ENCODE results near the gene F2R.

The F2R gene

DNA sequence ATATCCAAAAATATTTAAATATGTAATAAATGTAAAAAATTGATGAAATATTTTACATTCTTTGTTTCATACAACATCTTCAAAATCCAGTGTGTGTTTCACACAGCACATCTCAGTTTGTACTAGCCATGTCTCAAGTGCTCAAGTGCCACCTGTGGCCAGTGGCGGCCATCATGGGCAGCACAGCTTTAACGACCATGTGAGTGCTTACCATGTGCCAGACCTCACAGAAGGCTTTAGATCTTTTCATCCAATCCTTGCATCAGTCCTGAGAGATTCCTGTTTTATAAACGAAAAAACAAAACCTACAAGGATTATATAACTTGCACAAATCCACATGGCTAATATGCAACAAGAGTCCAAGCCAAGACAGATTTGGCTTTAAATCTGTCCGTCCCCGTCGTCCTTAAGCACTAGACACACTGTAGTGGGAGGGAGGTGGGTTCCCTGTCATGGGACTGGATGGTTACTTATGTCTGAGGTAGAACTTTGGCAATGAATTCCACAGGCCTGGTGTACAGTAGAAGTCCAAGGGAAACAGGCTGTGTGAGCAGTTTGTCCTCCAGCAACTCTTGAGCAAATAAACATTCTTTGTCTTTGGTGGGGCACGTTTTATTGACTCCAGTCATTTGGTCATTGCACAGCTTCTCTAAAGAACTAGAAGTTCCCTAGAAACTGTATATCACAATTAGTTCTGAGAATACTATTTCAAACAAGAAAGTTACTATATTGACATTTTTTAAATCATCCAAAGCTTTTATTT lies 25.0 kb upstream of the F2R start:
- no peak for DNase-seq

DNA sequence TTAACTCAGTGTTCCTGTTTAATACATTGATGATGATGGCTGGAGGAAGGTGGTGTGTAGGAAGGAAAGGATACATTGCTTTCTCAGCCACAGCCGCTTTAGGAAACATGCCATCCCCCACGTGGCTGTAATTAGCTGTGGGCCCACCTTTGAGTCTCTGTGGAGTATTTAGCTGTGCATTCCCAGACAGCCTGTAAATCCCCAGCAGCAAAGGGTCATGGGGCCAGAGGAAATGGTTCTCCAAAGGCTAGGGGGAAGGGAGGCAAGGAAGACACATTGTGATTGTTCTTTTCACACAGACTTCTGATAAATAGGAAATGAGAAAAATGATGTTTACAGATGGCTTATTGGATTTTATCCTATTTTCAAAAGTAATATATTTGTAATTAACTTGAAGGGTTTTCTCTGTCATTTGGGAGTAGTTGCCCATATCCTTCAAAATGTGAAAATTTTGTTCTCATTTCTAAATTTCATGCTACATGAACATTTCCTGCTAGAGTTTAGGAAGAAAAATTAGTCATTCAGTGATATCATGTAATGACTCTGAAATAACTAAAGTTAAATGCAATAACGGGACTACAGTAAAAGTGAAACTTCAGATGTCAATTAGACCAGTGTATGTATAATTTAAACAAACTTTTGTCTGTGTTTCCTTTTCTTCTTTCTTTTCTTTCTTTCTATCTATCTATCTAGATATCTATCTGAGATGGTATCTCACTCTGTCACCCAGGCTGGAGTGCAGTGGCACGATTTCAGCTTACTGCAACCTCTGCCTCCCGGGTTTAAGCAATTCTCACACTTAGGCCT lies 24.3 kb upstream of the F2R start:
- no peak for DNase-seq

DNA sequence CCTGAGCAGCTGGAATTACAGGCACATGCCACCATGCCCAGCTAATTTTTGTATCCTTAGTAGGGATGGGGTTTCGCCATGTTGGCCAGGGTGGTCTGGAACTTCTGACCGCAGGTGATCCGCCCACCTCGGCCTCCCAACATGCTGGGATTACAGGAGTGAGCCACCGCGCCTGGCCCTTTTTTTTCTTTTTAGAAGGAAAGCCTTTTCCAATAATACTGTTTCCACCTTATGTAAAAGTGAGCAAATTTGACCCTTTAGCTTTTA lies 23.7 kb upstream of the F2R start:
- DNase-seq = no peak

DNA sequence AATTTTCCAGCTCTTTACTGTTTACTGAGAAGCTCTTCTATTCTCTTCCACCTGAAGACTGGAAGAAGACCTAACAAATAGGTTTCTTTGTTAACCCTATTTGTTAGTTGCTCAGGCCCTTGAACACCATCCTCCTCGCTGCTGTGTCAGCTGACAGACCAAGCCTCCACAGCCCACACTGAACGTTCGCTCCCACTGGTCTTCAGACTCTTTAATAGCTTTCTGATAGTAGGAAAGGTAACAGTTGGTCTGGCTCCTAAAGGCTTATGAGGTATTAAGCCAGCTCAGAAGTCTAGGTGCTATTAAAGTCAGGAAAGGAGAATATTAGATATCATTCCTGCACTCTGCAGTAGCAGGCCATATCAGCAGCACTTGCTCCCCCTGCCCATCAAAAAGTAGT lies 23.3 kb upstream of the F2R start:
- DNase-seq = no peak

DNA sequence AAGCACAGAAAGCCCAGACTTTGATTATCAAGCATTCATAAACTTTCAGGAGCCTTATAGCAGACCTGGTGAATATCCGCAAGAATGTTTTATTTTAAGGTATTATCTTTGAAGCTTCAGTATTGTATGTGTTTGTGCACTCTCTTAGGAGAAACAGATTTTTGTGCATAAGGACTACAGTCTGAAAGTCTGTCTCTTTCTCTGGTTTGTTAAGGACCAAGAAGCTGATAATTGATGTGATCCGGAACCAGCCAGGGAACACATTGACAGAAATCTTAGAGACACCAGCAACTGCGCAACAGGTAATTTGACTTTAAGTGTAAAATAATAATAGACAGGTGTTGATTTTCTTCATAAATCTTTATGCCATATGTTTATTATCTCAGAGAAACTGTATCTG lies 22.8 kb upstream of the F2R start:
- DNase-seq = no peak

DNA sequence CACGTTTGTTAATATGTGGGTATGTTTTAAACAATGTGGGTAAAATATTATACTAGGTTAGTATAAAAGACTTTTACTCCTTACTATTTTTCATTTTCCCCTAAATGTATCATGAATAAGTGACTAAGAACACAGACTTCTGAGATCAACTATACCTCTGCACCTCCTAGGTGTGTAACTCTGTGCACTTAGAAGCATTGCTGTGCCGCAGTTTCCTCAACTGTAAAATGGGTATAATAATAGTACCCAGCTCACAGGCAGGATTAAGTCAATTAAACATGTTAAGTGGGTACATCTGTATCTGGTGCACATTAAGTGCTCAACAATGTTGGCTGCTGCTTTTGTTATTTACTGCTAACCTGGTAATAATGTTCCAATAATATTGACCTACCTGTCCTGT lies 21.6 kb upstream of the F2R start:
- no peak for DNase-seq

DNA sequence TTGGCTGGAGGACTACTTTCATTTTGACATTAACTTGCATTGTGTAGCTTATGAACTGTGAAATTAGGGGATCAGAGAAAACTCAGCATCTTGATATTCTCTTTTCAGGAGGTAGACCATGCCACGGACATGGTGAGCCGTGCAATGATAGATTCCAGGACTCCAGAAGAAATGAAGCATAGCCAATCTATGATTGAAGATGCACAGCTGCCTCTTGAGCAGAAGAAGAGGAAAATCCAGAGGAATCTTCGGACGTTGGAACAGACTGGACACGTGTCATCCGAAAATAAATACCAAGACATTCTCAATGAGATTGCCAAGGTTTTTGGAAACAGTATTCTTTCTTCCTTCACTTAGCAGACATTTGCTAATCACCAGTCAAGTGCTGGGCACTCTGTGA lies 20.6 kb upstream of the F2R start:
- DNase-seq = no peak

DNA sequence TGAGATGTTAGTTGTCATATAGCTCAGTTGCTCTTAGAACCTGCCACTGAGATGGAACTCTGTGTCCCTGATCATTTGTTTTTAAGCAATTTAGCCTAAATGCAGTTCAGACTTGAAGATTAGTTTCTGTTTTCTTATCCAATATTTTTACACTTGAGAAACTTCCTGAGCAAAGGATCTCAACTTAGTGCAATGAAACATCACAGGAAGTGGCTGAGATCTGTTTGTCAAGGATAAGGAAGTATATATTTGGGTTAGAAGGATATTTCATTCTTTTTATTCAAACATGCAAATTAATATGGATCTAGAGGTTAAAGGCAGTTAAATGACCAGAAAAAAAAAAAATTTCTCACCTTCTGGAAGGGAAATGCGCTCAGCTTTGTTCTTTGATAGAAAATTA lies 19.7 kb upstream of the F2R start:
- DNase-seq = no peak

DNA sequence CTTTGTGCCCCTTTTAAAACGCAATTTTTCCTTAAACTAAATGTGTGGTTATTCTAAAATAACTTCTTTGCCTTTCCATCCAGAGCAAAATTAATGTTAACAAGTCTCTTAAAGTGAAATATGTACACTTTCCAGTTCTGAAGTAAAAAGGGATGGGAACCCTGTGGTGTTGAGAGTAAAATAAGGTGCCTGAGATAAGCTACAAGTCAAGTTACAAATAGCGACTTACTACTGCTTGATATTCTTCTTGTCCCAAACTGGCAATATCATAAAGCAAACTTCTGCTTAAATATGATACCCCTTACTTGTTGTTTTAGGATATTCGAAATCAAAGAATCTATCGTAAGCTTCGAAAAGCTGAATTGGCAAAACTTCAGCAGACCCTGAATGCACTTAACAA lies 18.3 kb upstream of the F2R start:
- no peak for DNase-seq

DNA sequence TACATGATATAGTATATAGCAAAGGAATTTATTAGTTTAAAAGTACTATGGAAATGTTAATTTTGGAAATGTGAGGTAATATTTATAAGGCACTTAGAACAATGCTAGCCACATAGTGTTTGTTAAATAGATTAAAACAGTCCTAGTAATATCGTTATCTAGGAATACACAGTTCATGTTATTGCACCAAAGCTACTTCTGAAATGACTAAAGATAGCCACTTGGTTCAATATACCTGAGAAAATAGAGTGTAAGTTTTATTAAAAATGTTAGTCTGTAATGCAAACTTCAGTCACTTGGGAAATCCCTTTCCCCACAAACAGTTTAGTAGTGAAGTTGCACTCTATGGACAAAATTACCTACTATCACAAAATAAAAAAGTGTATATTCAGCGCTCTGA lies 15.4 kb upstream of the F2R start:
- no peak for DNase-seq

DNA sequence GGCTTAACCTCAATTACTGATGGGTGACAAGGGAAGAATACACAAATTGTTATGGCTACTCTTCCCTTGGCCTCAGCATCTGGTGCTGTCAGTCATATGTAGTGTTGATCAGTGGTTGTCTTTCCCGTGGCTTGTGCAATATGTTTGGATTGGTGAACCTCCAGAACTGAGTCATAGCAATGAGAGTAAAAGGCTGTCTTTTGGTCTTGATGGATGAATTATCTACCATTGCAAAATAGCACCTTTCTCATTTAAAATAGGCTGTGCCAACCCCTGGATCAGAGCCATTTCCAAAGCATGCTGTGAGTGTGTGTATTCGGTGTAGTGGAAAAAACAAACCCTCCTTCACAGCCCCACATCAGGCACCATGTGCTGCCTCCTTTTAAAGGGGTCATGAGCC lies 14.6 kb upstream of the F2R start:
- DNase-seq = no peak

DNA sequence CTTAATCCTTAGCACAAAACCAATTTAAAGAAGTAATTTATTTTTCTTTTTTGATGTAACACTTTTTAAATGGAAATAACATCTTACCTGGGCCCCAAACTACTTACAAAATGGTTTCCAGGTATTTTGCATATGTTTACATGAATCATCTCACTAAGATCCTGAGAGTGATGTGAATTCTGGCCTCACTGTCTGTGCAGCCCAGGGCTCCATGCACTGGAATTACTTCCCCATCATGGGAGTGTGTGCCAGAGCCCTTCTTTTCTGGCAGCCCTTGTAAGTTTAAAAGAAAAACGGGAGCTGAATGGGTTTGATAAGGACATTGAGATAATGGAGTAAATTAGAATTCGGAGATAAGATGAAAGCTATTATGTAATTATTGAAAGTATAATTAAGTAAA lies 12.2 kb upstream of the F2R start:
- DNase-seq = no peak

DNA sequence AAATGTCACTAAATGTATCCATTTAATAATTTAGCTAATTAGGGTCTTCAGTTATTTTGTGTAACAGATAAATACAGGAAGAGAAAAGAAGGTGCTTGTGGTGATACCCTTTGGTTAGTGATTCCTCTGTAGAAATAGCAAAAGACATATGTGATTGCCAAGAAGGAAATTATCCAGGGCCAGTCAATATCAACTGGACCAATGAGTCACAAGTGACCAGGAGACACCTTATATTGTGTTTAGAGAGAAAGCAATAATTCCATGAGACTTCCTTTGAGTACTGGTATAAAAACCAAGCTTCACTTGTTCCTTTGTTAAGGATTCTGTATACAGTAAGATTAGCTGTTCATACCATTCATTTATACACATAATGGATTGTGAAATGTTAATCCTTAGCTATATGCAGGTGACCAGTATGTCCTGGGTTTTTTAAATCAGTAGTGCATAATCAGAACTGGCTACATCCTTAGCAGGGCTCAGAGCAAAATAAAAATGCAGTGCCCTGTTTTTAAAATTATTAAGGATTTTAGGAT lies 11.7 kb upstream of the F2R start:
- no peak for DNase-seq

DNA sequence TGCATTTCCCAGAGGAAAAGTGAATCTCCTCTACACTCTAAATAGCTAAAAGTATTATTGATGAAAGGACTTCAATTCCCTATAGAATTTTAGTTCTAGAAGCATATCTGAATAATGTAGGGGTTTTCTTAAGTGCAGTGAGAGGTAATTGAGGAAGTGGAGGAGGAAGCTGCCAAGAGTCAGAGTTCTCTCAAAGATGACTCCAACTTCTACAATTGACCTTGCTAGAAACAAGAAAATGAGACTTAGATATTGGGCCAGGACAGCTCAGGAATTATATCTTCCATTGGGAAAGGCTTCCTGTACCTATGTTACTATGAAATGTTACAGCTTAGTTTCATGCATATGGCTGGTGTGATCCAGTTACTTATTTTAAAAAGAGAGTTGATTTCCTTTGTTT lies 10.4 kb upstream of the F2R start:
- no peak for DNase-seq

DNA sequence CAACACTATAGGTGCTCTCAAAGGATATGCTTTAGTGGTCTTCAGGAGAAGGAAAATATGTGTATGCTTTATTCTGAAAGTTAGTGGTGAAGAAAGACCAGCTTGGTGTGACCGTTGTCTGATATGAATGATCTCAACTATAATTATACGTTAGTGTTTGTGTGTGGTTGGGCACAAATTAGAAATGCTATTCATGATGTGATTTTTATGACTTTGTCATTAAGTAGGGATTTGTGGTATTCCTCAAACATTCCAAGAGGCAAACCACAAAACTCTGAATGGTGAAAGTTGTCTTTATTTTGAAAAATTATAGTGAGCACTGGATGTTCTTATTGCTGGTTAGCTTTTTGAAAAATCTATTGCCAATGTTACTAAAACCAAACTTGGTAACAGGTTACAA lies 6.2 kb upstream of the F2R start:
- DNase-seq = no peak

DNA sequence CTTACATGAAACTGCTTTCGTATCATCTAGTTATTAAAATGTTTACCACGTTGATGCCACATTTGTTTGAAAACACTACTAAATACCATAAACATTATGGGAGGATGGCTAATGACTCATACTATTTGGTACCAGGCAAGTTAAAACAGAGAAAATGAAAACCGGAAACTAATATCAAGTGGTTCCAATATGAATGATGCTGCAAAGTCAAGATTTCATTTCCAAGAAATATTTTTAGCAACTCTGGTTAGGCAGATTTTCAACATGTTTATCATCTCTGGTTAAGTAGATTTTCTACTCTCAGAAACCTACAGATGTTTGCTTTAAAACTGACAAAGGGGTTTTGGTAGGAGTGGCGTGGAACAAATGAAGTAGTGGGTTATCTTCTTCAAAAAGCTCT lies 4.9 kb upstream of the F2R start:
- no peak for DNase-seq

DNA sequence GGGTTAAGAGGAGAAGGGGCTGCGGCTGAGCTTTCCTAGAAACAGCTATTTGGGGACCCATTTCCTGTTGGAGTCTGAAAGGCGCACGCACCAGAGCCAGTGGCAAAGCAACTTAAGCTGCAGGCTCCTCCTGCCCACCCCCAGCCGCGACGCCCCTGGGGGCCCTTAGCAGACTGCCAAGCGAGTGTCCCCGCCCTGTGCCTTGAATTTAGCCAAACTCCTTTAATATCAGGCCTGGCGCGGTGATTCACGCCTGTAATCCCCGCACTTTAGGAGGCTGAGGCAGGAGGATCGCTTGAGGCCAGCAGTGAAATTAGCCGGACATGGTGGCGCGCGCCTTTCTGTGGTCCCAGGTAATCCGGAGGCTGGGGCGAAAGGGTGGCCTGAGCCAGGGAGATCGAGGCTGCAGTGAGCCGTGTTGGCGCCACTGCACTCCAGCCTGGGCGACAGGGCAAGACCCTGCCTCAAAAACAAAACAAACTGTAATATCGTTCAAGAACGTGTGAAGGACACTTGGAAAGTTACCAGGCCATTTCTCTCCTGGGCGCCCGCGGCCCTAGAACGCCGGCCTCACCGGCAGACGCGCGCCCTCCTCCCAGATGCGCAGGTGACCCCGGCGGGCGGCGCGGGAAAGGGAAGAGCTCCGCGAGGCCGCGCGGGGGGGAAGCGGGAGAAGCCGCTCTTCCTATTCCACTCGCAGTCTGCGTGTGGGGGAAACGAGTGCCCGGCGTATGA lies 1.0 kb upstream of the F2R start:
- DNase-seq = peak; percentile 34

DNA sequence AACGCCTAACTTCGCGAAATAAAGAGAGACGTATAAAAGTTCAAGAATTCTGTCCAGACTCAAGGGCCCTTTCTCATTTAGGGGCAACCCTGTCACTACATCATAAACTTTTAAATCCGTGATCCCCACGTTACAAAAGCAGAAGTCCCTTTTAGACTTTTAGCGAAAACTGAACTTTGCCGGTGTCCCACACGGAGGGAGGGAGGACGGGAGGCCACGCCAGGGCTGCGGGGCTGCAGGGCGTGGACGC lies 515 bp upstream of the F2R start:
- no peak for DNase-seq

DNA sequence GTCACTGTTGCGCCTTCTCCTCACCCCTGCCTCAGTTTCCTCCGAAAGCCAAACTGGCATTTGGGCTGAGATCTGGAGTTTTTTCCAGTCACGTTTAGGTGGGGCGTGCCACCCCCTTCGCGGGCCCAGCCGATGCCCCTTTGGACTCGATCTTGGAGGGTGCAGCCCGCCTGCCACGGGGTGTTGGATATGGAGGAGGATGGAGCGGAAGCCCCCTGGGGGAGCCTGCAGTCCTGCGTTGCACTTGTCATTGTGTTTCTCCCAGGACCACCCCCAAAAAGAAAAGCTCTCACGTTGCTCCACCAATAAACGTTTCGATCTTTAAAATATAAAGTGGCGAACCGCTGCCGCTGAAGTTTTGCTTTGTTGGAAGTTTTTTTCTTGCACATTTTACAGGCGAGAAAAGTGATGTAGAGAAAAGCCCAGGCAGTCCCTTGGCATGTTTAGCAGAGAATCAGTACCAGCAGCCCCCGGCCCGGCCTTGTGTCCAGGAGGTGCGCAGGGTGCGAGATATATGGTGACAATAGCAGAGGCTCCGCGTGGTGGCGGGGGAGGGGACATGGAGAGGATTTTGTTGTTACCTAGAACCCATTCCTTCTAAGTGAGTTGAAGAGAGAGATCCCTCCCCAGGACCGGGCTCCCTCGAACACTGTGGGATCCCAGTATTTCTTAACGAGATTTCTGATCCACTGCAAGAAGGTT lies 681 bp downstream of the F2R start:
- DNase-seq = peak; percentile 13

DNA sequence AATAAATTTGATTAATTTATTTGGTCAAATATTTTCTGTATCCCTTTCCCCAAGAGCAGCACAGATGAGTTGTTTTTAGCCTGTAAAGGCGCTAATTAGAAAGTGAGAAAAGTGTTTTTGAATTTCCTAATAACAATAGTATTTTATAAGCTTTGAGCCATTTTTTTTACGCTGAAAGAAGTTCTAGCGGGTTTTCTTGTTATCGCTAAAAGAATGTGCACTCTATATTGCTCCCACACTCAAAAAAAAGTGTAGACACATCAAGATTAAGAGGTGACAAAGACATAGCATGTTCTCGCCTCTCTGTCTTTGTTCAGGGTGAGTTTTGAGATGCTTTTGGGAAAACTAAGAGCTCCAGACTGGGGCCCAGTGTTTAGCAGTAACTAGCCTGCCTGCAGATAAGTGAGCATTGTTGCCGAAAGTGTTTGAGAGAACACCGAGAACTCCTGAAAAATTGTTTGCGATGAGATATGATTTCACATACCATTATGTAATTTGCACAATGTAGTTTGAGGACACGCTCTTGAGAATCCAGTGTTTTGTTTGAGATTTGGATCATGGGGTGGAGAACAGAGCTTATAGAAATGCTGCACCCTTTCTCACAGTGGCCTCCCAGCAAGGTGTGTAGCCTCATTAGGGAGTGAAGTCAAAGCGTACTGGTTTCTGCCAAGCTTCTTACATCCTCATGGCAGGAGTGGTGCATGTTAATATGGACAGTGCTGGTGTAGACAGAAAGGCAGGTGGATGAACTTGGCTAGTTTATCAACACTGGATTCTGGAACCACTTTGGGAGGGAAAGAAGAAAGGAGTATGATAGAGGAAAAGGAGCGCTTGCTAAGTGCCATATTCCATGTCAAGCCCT lies 1.5 kb downstream of the F2R start:
- no peak for DNase-seq

DNA sequence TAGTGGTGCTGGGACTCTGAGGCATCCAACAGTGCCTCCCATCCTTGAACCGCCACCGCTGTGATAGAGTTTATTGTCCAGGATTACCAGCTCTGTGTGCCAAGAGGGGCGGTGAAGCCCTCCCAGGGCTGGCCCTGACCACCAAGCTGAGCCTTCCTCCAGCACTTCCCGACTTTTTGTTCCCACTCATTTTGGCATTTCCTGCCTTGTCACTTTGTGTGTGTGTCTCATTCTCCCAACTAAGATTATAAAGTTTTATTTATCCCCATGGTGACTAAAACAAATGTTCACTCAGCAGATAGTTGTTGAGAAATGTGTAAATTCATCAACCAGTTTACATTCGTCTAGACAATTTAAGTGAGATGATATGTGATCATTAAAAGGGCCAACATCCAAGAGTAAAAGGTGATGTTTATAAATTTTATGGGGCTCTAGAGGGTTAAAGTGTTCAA lies 2.5 kb downstream of the F2R start:
- DNase-seq = no peak

DNA sequence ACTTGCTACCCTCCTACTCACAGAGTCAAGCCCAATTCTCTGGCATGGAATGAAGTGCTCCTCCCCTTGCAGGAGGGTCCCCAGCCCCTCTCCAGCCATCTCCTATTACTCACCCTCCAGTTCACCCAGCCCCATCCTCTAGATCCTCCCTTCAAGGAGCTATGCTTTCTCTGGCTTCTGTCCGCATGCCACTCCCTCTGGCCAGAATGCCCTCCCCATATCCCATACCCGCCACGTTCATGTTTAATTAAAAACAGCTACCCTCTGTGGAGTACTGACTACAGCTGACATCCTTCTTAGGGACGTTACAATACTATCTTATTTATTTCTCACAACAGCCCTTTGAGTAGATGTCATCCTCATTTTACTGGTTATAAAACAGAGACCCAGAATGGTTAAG lies 3.0 kb downstream of the F2R start:
- no peak for DNase-seq
